GM08714 (cell line): Measurements from ENCODE around the gene SLC17A9.

ENCODE experiments used
- H3K4me3 ChIP-seq: fragments of 200-500 bp; sonication (Bioruptor generic); 2 replicates; pipeline ENCODE4 v1.5.1; 2014; ENCODE audit warnings: mild to moderate bottlenecking, low read length, inconsistent platforms
- ZNF274 ChIP-seq: IDR thresholded peaks from 2 replicates; pipeline ENCODE4 v1.6.1; 2012; ENCODE audit warnings: mild to moderate bottlenecking, low read depth, low read length

The SLC17A9 gene

GRCh38 chr20:62982124-62983075, 29.9 kb downstream of the SLC17A9 start:
- TF ChIP-seq ZNF274: no peak
- H3K4me3 ChIP-seq: no peak overlapping the region

DNA sequence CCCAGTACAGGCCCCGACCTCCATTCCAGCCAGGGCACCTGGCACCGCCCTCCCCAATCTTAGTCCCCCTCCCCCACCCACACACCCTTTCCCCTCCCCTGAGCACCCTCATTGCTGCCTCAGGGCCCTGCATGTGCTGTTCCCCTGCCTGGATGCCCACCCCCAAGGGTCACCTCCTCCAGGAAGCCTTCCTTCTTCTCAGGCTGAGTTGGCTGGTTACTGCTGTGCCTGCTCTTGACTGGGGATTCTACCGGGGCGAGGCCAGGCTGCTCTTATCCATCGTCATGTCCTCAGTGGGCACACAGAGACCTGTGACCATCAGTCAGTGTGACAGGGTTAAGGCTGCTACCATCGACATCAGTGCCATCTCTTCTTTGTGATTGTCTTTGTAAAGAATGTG, 30.7 kb downstream of the SLC17A9 start:
- no peak overlapping the region for H3K4me3 ChIP-seq
- no peak for TF ChIP-seq ZNF274

DNA sequence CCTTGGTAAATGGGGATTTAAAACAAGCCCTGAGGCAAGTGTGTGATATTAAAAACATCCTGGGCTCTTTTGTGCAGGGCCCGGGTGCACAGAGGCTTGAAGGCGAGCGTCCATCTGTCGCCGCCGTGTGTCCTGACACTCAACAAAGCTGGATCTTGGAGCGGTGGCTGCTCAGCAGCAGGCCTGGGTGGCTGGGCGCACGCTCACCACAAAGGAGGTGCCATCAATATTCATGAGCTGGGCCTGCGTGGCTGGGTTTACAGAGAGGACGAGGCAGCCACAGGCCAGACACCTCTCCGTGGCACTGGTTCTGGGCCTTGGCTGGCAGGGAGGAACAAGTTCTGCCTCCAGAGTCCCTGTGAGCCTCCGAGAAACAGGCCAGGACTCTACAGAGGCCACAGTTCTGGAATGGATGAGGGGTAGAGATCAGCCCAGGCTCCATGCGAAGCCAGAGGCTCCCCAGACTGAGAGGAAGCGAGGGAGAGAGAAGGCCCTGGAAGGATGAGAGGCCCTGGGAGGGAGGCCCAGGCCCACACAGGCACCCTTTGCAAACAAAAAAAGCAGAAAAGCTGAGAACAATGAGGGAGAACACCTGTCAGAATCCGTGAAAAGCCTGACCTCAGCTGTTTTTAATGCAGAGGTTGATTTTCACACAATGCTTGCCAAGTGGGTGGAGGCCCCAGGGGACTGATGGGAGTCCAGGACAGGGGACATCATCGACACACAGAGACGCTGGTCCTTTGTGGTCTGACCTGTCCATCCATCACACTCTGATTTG, 32.3 kb downstream of the SLC17A9 start:
- no peak for TF ChIP-seq ZNF274
- no peak overlapping the region for H3K4me3 ChIP-seq

DNA sequence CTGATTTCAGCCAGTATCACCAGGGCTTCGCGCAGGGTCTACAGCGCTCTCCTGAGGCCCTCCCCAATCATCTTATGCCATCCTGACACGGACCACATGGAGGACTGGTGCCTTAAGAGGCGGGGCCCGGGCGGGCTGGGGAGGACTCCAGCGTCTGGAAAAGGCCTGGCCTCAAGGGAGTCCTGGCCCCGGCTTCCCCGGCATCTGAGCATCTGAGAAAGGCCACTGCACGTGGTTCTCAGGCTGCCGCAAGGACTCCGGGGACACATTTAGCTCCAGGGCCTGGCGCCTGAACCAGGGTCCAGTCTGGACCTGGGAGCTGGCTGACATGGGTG, 32.9 kb downstream of the SLC17A9 start:
- no peak for TF ChIP-seq ZNF274
- H3K4me3 ChIP-seq: no peak overlapping the region

GRCh38 chr20:62986257-62986800, 33.8 kb downstream of the SLC17A9 start:
- no peak overlapping the region for H3K4me3 ChIP-seq
- TF ChIP-seq ZNF274: no peak

- no peak for TF ChIP-seq ZNF274
- H3K4me3 ChIP-seq: no peak overlapping the region
Measured at GRCh38 chr20:62987114-62987513, 34.6 kb downstream of the SLC17A9 start.

- no peak for TF ChIP-seq ZNF274
- no peak overlapping the region for H3K4me3 ChIP-seq
Measured at GRCh38 chr20:62989201-62989601, 36.7 kb downstream of the SLC17A9 start.

DNA sequence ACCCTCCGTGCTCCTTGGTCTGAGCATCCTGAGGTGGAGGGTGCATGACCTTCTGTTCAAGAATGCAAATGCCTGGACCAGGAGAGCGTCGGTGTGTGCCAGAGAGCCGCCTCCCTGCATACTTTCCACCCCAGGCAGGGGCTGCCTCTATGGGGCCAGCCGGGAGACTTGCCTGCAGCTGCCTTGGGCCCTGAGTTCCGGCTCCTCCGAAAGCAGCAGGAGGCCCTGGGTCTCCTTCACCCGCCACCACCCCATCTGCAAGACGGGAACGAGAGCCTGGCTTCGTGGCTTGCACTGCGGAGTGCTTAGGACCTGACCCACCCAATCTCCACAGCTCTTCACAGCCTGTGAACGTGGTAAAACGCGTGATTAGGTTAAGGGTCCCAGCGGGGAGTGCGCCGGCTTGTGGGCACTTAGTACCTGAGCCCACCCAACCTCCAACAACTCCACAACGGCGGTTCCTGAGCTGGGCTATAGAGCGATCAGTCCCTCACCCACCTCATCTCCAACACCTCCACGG, 37.9 kb downstream of the SLC17A9 start:
- TF ChIP-seq ZNF274: no peak
- H3K4me3 ChIP-seq: no peak overlapping the region

- TF ChIP-seq ZNF274: no peak
- no peak overlapping the region for H3K4me3 ChIP-seq
Measured at GRCh38 chr20:62991196-62991807, 38.8 kb downstream of the SLC17A9 start.

DNA sequence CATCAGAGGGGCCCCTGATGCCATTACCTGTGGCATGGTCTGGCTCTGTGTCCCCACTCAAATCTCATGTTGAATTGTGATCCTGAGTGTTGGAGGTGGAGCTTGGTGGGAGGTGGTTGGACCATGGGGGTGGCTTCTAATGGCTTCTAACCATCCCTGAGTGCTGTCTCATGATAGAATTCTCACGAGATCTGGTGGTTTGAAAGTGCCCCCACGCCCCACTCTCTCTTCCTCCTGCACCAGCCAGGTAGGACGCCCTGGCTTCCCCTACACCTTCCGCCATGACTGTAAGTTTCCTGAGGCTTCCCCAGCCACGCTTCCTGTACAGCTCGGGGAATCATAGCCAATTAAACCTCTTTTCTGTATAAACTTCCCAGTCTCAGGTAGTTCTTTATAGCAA, 39.4 kb downstream of the SLC17A9 start:
- no peak overlapping the region for H3K4me3 ChIP-seq
- no peak for TF ChIP-seq ZNF274

GRCh38 chr20:62993856-62994494, 41.5 kb downstream of the SLC17A9 start:
- no peak for TF ChIP-seq ZNF274
- no peak overlapping the region for H3K4me3 ChIP-seq

DNA sequence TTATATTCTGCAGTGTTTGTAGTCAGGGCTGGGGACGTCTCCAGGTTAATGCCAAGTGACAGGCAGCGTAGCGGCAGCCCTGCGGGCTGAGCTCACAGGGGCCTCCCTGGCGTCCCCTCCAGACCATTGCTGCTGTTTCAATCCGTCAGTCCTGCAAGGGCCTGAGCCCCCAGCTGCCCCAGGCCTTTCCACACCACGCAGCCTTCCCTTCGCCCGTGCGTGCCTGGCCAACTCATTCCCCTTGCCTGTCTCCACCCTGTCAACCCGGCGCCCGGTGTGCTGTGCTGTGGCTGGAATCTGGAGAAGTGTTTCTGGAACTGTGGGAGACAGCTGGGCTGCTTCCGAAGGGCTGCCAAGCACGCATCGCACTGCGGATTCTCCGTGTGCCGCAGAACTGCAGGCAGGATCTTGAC, 42.4 kb downstream of the SLC17A9 start:
- TF ChIP-seq ZNF274: no peak
- H3K4me3 ChIP-seq: no peak overlapping the region

- no peak overlapping the region for H3K4me3 ChIP-seq
- TF ChIP-seq ZNF274: no peak
Measured at GRCh38 chr20:62995481-62995880, 43.0 kb downstream of the SLC17A9 start.
